Activated T-cell treated with anti-CD3 and anti-CD28 coated beads, Interleukin-2, amount 50 U/mL, for 4 hours (primary cell): ENCODE measurements around the gene MLEC. TPM values are rescaled to one million over a fixed set of nuclear protein-coding genes. Genes with fewer than 3 reads are reported as not detected.
"Not testable (repeated sequence)": the region's sequence is repeated elsewhere in the genome, so short reads cannot be mapped to it uniquely, and the experiment has no call there.

Experiments used
- ATAC-seq, 2 donors: fragments of 200-7000 bp; cut with Tn5 transposase; one replicate each; pipeline ENCODE4 v1.10.0; 2021
- DNase-seq: peaks from one replicate; pipeline ENCODE4 v3.0.0-alpha.2; 2020
- H3K27me3 Mint-ChIP-seq: one replicate; pipeline ENCODE4 v1.8.0; 2021; ENCODE audit warnings: low read depth, mixed read lengths
- H3K36me3 Mint-ChIP-seq: one replicate; pipeline ENCODE4 v1.8.0; 2022; ENCODE audit warnings: mixed read lengths; ENCODE audit not compliant: insufficient read depth
- H3K4me1 Mint-ChIP-seq: one replicate; pipeline ENCODE4 v1.8.0; 2021; ENCODE audit warnings: low read depth, mixed read lengths
- H3K4me3 Mint-ChIP-seq: one replicate; pipeline ENCODE4 v1.8.0; 2021; ENCODE audit warnings: mild to moderate bottlenecking, moderate library complexity, mixed read lengths
- H3K9me3 Mint-ChIP-seq: one replicate; pipeline ENCODE4 v1.8.0; 2021; ENCODE audit warnings: mixed read lengths
- total RNA-seq, 3 donors: library from RNA; stranded (reverse); gene quantifications; one replicate each; pipeline ENCODE4 v1.2.1, GENCODE V29; 2021

Gene MLEC
- total RNA-seq, 3 donors from 2014 or later = 153 to 172 (median 153) TPM

DNA sequence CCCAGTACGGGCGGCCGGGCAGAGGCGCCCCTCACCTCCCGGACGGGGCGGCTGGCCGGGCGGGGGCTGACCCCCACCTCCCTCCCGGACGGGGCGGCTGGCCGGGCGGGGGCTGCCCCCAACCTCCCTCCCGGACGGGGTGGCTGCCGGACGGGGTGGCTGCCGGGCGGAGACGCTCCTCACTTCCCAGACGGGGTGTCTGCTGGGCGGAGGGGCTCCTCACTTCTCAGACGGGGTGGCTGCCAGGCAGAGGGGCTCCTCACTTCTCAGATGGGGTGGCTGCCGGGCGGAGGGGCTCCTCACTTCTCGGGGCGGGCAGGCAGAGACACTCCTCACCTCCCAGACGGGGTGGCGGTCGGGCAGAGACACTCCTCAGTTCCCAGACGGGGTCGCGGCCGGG, 45.2 kb downstream of the MLEC start:
- H3K4me1 Mint-ChIP-seq, H3K4me3 Mint-ChIP-seq, H3K27me3 Mint-ChIP-seq, ATAC-seq, H3K9me3 Mint-ChIP-seq, DNase-seq: not testable (repeated sequence)
- peaks cover 16% of the 10 kb centered on the region for H3K36me3 Mint-ChIP-seq

DNA sequence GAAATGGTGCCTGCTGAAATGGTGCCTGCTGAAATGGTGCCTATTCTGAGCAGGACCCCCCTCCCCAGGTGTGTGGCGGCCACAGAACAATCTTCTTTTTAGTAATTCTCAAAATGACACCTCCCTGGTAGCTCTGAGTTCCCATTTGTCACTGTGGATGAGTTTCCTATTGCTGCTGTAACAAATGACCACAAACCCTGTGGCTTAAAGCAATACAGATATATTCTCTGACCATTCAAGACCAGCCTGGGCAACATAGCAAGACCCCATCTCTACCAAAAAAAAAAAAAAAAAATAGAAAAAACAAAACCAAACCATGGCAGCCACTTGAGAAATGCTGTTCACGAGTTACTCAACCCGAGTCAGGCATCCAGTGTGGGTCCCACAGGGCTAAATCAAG, 46.6 kb downstream of the MLEC start:
- Mint-ChIP-seq H3K27me3 (no peaks in the 10 kb centered on the region), H3K4me1 (no peaks in the 10 kb centered on the region)

DNA sequence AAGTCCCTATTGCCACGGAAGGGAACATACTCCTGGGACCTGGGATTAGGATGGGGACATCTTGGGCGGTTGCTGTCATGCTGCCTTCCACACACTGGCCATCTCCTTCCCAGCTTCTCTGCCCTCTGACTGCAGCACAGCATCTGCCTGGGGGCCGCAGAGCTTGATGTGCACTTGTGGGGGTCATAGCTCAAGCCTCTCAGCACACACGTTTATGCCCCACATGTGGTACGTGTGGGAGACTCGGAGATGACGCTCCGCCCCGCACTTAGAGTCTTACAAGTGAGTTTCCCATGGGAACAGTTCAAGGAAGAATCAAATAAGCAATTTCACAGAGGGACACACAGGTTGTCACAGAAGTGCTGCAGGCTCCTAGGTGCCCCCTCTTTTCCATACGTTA, 47.3 kb downstream of the MLEC start:
- H3K4me1 Mint-ChIP-seq = no peaks in the 10 kb centered on the region
- H3K27me3 Mint-ChIP-seq = no peaks in the 10 kb centered on the region
- no peak for ATAC-seq
- H3K36me3 Mint-ChIP-seq = peaks cover 14% of the 10 kb centered on the region
- DNase-seq = no peak
- no peak overlapping the region for H3K4me3 Mint-ChIP-seq
- H3K9me3 Mint-ChIP-seq = no peaks in the 10 kb centered on the region

More for the DNA sequence above, 46.6 kb downstream of the MLEC start:
- ATAC-seq = no peak
- peaks cover 14% of the 10 kb centered on the region for H3K36me3 Mint-ChIP-seq
- no peak for DNase-seq
- no peak overlapping the region for H3K4me3 Mint-ChIP-seq
- H3K9me3 Mint-ChIP-seq = no peaks in the 10 kb centered on the region

DNA sequence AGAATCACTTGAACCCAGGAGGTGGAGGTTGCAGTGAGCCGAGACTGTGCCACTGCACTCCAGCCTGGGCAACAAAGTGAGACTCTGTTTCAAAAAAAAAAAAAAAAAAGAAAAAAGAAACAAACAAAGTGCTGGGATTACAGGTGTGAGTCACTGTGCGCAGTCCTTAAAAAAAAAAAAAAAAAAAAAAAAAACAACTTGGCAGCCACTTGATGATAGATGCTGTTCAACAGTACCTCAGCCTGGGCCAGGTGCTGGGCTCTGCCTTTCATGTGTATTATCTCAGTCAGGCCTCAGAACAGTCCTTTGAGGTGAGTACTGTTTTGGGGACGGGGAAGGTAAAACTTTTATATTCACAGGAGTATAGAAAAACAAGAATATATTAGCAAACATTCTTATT, 48.2 kb downstream of the MLEC start:
- ATAC-seq (no peak), DNase-seq (no peak)
- Mint-ChIP-seq H3K27me3 (no peaks in the 10 kb centered on the region), H3K4me3 (no peak overlapping the region), H3K9me3 (no peaks in the 10 kb centered on the region), H3K4me1 (no peaks in the 10 kb centered on the region), H3K36me3 (peaks cover 11% of the 10 kb centered on the region)

DNA sequence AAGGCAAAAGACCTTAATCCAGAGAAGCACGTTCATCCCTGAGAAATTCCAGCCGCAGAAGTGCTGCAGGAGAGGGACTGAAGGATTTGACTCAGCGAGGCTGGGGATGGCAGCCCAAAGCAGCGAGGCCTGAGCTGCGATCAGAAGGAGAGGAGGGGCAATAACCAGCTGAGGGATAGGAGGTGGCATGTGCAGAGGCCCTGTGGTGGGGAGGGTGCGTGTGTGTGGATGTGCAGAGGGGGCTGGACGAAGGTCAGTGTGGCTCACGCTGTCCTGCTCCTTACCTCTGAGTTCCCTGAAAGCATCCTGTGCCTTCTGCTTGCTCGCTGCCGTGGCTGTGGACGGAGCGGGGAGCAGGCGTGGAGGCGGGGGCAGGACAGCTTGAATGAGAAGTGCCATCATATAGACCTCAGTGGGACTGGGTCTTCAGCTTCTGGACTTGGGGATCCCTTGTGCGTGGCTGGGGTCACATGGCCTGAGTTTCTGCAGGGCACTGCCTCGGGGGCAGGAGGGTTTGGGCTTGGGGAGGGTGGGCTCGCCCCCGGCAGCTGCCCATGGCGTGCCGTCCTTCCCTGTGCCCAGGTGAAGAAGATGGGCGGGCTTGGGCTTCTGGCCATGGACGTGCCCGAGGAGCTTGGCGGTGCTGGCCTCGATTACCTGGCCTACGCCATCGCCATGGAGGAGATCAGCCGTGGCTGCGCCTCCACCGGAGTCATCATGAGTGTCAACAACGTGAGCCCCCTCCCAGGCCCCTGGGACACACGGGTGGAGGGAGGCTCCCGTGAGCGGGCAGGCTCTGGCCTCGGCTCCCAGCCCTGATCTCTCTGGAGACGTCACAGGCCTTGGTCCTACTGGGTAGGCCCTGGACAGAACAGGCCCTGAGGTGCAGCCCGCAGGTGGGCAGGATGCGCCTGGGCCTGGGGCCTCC, 49.7 kb downstream of the MLEC start:
- Mint-ChIP-seq H3K27me3 (no peaks in the 10 kb centered on the region), H3K4me1 (no peaks in the 10 kb centered on the region), H3K9me3 (no peaks in the 10 kb centered on the region), H3K36me3 (peaks cover 7% of the 10 kb centered on the region), H3K4me3 (no peak overlapping the region)
- DNase-seq = no peak
- ATAC-seq = no peak

DNA sequence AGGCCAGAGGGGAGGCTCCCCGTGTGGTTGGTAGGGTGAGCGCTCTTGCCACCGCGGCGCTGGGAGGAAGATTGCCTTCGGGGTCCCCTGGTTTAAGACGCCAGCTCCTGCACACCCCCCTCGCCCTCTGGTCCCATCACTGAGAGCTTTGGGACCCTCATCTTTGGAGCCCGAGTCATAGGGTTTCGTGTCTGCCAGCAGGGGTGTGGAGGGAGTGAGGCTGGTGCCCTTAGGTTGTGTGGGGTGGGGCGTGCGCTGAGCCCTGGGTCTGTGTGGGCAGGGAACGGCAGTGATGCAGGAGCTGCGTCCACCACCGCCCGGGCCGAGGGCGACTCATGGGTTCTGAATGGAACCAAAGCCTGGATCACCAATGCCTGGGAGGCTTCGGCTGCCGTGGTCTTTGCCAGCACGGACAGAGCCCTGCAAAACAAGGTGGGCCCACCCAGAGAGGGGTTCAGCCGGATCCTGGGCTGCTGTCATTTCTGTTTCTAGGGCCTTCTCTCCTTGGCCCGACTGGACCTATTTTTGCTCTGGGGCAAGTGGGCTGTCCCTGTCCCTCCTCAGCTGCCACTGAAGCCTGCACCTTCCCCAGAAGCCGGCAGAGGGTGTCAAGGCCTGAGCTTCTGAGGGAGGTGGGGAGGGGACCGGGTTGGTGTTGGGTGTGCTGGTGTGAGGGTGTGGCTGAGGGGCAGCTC, 50.8 kb downstream of the MLEC start:
- Mint-ChIP-seq H3K27me3 (no peaks in the 10 kb centered on the region), H3K4me1 (no peaks in the 10 kb centered on the region), H3K36me3 (peaks cover 5% of the 10 kb centered on the region), H3K9me3 (no peaks in the 10 kb centered on the region), H3K4me3 (no peak overlapping the region)
- ATAC-seq (no peak), DNase-seq (no peak)

DNA sequence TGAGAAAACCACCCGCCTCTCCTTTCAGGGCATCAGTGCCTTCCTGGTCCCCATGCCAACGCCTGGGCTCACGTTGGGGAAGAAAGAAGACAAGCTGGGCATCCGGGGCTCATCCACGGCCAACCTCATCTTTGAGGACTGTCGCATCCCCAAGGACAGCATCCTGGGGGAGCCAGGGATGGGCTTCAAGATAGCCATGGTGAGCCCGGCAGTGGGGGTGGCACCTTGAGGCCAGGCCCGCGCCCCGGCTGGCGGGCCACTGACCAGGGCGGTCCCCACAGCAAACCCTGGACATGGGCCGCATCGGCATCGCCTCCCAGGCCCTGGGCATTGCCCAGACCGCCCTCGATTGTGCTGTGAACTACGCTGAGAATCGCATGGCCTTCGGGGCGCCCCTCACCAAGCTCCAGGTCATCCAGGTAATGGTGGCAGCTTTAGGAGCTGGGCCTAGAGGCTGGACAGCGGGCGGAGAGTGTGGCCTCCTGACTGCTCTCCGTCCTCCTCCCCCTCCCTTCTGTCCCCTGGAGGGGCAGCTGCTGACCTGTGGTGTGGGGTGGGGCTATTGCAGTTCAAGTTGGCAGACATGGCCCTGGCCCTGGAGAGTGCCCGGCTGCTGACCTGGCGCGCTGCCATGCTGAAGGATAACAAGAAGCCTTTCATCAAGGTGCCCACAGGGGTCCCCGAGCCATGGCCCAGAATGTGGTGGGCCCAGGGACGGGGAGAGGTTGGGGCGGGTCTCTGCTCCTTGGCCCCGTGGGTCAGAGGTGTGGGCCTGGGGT, 51.5 kb downstream of the MLEC start:
- H3K36me3 Mint-ChIP-seq = peaks cover 5% of the 10 kb centered on the region
- no peaks in the 10 kb centered on the region for H3K4me1 Mint-ChIP-seq
- ATAC-seq (no peak), DNase-seq (no peak)
- no peak overlapping the region for H3K4me3 Mint-ChIP-seq
- no peaks in the 10 kb centered on the region for H3K27me3 Mint-ChIP-seq
- no peaks in the 10 kb centered on the region for H3K9me3 Mint-ChIP-seq

DNA sequence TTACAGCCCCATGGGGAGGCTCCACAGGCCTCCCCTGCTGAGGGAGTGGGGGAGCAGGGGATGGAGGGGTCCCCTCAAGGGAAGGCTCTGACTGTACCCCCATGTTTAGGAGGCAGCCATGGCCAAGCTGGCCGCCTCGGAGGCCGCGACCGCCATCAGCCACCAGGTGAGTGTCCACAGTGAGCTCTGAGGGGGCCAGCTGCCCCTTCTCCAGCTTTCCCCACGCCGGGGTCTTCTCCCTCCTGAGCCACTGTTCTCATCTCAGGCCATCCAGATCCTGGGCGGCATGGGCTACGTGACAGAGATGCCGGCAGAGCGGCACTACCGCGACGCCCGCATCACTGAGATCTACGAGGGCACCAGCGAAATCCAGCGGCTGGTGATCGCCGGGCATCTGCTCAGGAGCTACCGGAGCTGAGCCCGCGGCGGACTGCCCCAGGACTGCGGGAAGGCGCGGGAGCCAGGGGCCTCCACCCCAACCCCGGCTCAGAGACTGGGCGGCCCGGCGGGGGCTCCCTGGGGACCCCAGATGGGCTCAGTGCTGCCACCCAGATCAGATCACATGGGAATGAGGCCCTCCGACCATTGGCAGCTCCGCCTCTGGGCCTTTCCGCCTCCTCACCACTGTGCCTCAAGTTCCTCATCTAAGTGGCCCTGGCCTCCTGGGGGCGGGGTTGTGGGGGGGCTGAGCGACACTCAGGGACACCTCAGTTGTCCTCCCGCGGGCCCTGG, 52.2 kb downstream of the MLEC start:
- Mint-ChIP-seq H3K27me3 (no peaks in the 10 kb centered on the region), H3K36me3 (peaks cover 2% of the 10 kb centered on the region), H3K9me3 (no peaks in the 10 kb centered on the region), H3K4me3 (no peak overlapping the region), H3K4me1 (no peaks in the 10 kb centered on the region)
- DNase-seq (no peak), ATAC-seq (no peak)

DNA sequence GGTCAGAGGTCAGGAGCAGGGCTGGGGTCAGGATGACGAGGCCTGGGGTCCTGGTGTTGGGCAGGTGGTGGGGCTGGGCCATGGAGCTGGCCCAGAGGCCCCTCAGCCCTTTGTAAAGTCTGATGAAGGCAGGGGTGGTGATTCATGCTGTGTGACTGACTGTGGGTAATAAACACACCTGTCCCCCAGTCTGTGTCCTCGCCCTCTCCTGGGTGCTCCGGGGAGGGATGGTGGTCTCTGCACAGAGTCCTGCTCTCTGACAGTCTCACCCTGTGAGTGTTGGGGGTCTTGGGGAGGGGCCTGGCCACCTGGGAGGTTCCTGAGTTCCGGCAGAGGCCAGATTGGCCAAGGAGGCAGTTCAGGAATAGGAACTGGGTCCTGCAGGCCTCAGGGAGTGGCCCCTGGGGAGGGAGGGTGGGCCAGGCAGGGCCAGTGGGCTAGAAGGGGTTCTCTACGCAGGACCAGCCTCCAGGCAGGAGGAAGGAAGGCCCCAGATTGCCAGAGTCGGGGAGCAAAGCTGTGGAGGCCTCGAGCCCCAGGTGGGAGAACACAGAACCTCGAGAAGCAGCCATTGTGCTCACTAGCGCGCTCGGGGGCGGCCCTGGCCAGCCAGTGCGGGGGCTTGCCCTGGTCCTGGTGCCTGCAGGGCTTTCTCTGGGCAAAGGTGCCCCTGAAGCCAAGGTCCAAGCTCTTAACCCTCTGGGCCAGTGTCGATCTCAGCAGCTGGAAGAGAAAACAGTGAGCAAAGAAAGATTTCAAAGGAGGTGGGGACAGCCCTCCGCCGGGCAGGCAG, 53.1 kb downstream of the MLEC start:
- Mint-ChIP-seq H3K27me3 (no peaks in the 10 kb centered on the region), H3K9me3 (no peaks in the 10 kb centered on the region), H3K36me3 (no peaks in the 10 kb centered on the region), H3K4me1 (no peaks in the 10 kb centered on the region), H3K4me3 (no peak overlapping the region)
- no peak for DNase-seq
- no peak for ATAC-seq

DNA sequence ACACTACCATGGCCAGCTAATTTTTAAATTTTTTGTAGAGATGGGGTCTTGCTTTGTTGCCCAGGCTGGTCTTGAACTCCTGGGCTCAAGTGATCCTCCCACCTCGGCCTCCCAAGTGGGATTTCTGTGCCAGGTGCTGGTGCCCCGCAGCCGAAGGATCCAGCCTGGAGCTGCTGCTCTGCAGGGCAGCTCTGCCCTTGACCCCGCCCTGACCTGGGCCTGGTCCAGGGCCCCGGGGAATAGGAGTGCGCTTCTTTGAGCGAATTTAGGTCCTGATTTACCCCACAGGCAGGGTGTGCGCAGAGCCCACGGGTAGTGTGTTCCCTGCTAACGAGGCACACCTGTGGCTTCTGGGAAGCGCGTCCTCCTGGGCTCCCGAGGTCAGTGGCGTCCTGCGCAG, 53.9 kb downstream of the MLEC start:
- Mint-ChIP-seq H3K36me3 (no peaks in the 10 kb centered on the region), H3K4me3 (no peak overlapping the region), H3K4me1 (no peaks in the 10 kb centered on the region), H3K9me3 (no peaks in the 10 kb centered on the region), H3K27me3 (no peaks in the 10 kb centered on the region)
- DNase-seq = no peak
- no peak for ATAC-seq

DNA sequence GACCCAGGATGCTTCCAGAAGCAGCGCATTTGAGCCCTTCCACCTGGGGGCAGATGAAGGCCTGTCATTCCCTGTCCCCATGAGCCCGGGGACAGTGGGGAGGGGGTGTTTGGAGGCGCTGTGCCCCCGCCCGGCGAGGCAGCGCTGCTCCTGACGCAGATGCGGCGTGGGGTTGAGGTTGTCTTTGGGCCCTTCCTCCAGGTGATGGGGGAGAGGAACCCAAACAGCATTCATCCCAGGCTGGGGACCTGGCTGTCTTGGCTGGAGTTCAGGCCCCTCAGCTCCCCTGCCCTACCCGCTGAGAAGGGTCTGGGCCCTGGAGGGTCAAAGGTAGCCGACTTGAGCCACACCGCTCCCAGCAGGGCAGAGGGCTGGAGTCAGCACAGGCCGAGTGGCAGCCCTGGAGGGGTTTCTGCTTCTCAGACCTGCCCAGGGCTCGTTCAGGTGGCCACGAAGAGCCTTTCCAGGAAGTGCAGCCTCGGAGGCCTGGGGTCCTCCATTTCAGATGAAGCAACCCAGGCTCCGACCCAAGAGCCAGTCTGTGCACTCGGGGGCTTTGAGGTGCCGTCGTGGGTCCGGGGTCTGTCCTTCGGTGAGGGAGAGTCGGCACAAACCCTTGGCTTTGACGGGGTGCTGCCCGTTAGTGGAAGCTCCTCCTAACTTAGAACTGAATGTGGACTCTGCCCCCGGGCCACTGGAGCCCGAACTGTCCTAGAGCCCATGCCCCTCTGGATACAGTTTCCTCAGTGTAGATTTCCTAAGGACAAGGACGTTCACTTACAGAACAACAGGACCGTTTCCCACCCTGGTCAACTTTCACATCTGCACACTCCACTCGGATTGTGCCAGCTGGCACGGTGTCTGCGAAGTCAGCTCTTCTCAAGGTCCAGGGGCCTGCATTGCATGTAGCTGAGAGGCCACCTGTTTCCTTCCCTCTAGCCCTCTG, 54.8 kb downstream of the MLEC start:
- Mint-ChIP-seq H3K36me3 (no peaks in the 10 kb centered on the region), H3K4me1 (no peaks in the 10 kb centered on the region), H3K9me3 (no peaks in the 10 kb centered on the region), H3K27me3 (no peaks in the 10 kb centered on the region), H3K4me3 (no peak overlapping the region)
- DNase-seq = no peak
- ATAC-seq = no peak

DNA sequence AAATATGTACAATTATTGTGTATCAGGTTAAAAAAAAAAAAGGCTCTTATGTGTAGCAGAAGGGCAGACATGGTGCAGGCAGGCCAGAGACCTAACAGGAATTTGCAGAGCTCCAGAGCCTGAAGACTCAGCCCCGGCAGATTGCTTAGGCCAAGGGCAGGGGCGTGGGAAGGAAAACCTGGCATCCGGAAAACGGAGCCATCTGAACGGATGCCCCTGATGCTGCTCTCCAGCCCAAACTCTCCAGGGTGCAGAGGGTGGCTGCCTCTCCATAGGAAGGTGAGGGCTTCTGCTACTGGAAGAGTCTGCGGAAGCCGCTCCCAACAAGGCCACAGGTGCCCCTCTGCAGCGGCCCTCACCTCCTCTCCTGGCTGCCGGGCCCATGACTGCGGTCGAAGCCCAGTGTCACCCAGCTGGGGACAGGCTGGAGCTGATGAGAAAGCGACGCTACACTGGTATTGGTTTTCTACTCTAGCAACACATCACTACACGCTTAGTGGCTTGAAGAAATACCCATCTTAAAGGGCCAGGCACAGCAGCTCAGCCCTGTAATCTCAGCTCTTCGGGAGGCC, 58.1 kb downstream of the MLEC start:
- Mint-ChIP-seq H3K9me3 (no peaks in the 10 kb centered on the region), H3K36me3 (no peaks in the 10 kb centered on the region), H3K27me3 (no peaks in the 10 kb centered on the region), H3K4me3 (no peak overlapping the region), H3K4me1 (no peaks in the 10 kb centered on the region)
- DNase-seq (no peak), ATAC-seq (no peak)
